ENCODE data around the gene RNF20.

Gene RNF20

DNA sequence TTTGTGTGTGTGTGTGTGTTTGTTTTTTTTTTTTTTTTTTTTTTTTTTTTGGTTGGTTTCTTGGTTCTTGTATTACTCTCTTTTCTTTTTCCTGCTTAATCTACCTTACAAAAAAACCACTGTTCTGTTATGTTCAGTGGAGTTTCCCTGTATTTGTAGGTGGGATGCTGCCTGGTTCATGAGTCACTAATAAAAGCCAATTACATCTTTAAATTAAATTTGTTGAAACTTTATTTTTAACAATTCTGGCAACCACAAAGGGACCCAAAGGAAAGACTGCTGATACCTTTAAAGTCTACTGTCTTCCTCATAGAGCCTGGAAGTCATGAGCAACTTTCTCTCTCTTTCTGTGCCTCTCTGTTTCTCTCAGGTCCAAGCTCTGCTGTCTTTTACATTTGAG lies 29.5 kb upstream of the RNF20 start:
- no peak for TF ChIP-seq CTCF (IDR thresholded peaks at IDR 0.05)

- no peak for TF ChIP-seq CTCF (IDR thresholded peaks at IDR 0.05)
Observed at GRCh38 chr9:101508211-101508610, 25.4 kb upstream of the RNF20 start.

DNA sequence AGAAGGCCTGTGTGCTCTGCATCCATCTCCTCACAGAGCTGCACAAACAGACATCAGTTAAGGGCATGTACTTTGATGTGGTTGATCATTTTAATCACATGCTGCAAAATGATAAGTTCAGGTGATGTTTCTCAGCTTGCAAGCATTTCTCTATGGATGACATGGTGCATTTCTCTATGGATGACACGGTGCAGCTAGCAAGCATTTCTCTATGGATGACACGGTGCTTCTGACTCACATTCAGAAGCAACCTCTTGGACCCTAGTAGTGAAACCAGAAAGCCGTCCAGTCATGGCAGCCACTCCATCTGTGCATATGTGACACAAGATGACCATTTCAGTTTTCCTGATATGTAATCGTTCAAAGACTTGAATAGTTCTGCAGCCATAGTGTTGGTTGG lies 24.1 kb upstream of the RNF20 start:
- TF ChIP-seq CTCF (IDR thresholded peaks at IDR 0.05), result no peak

- TF ChIP-seq CTCF (IDR thresholded peaks at IDR 0.05), result no peak
Observed at GRCh38 chr9:101510459-101510858, 23.2 kb upstream of the RNF20 start.

DNA sequence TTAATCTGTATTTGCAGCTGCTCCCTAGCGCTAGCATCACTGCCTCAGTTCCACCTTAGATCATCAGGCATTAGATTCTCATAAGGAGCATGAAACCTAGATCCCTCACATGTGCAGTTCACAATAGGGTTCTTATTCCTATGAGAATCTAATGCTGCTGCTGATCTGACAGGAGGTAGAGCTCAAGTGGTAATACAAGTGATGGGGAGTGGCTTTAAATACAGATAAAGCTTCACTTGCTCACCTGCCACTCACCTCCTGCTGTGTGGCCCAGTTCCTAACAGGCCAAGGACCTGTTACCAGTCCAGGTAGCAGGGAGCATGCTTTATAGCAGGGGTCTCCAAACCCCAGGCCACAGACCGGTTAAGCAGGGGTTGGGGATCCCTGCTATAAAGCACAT lies 22.6 kb upstream of the RNF20 start:
- TF ChIP-seq CTCF (IDR thresholded peaks at IDR 0.05), result no peak

GRCh38 chr9:101512116-101512515 lies 21.5 kb upstream of the RNF20 start:
- no peak for TF ChIP-seq CTCF (IDR thresholded peaks at IDR 0.05)

DNA sequence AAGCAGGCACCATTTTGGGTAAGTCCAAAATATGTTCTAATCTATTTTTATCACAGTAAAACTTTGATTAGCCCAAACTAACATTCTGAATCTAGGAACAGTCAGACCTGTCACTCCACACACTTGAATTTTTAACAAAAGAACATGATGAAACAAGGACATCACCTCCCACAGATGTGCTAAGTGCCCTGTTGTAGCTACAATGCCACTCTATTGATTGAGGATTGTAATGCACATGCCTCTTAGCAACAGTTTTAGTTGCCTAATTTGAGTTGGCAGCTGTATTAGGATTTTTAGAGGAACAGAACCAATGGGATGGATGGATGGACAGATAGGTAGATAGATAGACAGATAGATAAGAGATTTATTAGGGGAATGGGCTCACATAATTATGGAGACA lies 20.3 kb upstream of the RNF20 start:
- TF ChIP-seq CTCF (IDR thresholded peaks at IDR 0.05), result no peak

DNA sequence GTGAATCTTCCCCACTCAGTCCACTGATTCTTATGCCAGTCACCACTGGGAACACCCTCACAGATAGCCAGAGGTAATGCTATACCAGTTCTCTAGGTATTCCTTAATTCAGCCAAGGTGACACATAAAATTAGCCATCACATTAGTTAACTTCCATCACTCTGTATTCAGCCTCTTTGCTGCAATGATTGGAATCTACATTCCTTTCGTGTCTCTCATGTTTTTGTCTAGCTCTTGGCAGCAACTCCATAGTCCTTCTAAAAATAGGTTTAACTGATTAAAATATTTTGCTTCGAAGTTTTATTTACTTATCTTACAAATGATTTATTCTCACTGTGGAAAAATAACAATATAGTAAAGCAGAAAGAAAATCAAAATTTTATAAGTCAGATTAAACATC lies 19.6 kb upstream of the RNF20 start:
- TF ChIP-seq CTCF (IDR thresholded peaks at IDR 0.05), result no peak

Measured in LNCAP (cell line).